CD8-positive, alpha-beta memory T cell (primary cell): ENCODE results near the gene CPNE5. TPM values are rescaled to one million over a fixed set of nuclear protein-coding genes. Genes with fewer than 3 reads are reported as not detected.

Experiments
- CTCF ChIA-PET: fragments of 350-600 bp; sonication (Branson Sonifier 250); formaldehyde crosslinking; loops from one replicate; lab custom pipeline; 2021; ENCODE audit warnings: antibody characterized with exemption; lab: Charles Lee
- POLR2A ChIA-PET: fragments of 350-600 bp; sonication (Branson Sonifier 250); formaldehyde crosslinking; loops from one replicate; lab custom pipeline; 2021; ENCODE audit warnings: antibody characterized with exemption; lab: Charles Lee
- DNase-seq, 5 donors: peaks; one replicate each; pipeline versions ENCODE4 v3.0.0 to v3.0.0-alpha.2; 2020 to 2022; ENCODE audit warnings: mixed read lengths in 1 of 5
- H3K27ac ChIP-seq: one replicate; pipeline ENCODE4 v1.7.0; 2013; ENCODE audit warnings: low read depth, mild to moderate bottlenecking, low read length, moderate library complexity
- H3K27me3 ChIP-seq: 2 replicates; pipeline ENCODE4 v1.7.0; 2013; ENCODE audit warnings: low read length, mild to moderate bottlenecking; ENCODE audit not compliant: insufficient read depth, poor library complexity, severe bottlenecking
- H3K36me3 ChIP-seq: 2 replicates; pipeline ENCODE4 v1.7.0; 2013; ENCODE audit warnings: mild to moderate bottlenecking, low read length, moderate library complexity; ENCODE audit not compliant: insufficient read depth
- H3K4me1 ChIP-seq: 2 replicates; pipeline ENCODE4 v1.7.0; 2013; ENCODE audit warnings: mild to moderate bottlenecking, low read length, moderate library complexity; ENCODE audit not compliant: insufficient read depth
- H3K4me3 ChIP-seq: 2 replicates; pipeline ENCODE4 v1.7.0; 2013; ENCODE audit warnings: mild to moderate bottlenecking, low read length
- H3K9me3 ChIP-seq: 2 replicates; pipeline ENCODE4 v1.7.0; 2013; ENCODE audit warnings: mild to moderate bottlenecking, low read length
- H3K27ac Mint-ChIP-seq, 8 donors: one replicate each; pipeline ENCODE4 v1.8.0; 2020 to 2021; ENCODE audit warnings: mixed read lengths in 8 of 8, mild to moderate bottlenecking in 6 of 8, inconsistent platforms in 3 of 8, moderate library complexity in 3 of 8
- H3K27me3 Mint-ChIP-seq, 2 donors: one replicate each; pipeline ENCODE4 v1.8.0; 2020 to 2021; ENCODE audit warnings: mixed read lengths in 2 of 2, mild to moderate bottlenecking in 1 of 2, moderate library complexity in 1 of 2
- H3K36me3 Mint-ChIP-seq, 3 donors: one replicate each; pipeline ENCODE4 v1.8.0; 2020 to 2021; ENCODE audit warnings: mixed read lengths in 3 of 3, inconsistent platforms in 1 of 3, mild to moderate bottlenecking in 1 of 3
- H3K4me1 Mint-ChIP-seq, 3 donors: one replicate each; pipeline ENCODE4 v1.8.0; 2020 to 2021; ENCODE audit warnings: mixed read lengths in 3 of 3, inconsistent platforms in 1 of 3, mild to moderate bottlenecking in 1 of 3
- H3K4me3 Mint-ChIP-seq, 7 donors: one replicate each; pipeline ENCODE4 v1.8.0; 2020 to 2021; ENCODE audit warnings: mixed read lengths in 7 of 7, mild to moderate bottlenecking in 6 of 7, moderate library complexity in 4 of 7, inconsistent platforms in 2 of 7
- H3K9me3 Mint-ChIP-seq, 5 donors: one replicate each; pipeline ENCODE4 v1.8.0; 2020 to 2022; ENCODE audit warnings: mixed read lengths in 5 of 5, mild to moderate bottlenecking in 3 of 5, moderate library complexity in 2 of 5, inconsistent platforms in 1 of 5
- polyA plus RNA-seq: library from polyadenylated mRNA; unstranded; fragments of 300-500 nt; fragmentation: Illumina TruSeq; gene quantifications from one replicate; pipeline ENCODE4 v1.2.3, GENCODE V29; 2021
- total RNA-seq, 2 experiments: library from RNA; stranded (reverse); gene quantifications; one replicate each; pipeline ENCODE4 v1.2.3, GENCODE V29; 2021

CPNE5 gene
- total and polyA plus RNA-seq, 3 experiments from 2014 or later = 0.29 to 0.59 (median 0.44) TPM

- Mint-ChIP-seq H3K4me3 (no peak overlapping the region), H3K27me3 (peaks cover 0 to 2% of the 10 kb centered on the region in 2 donors), H3K9me3 (no peaks in the 10 kb centered on the region), H3K36me3 (no peaks in the 10 kb centered on the region), H3K27ac (no peak overlapping the region), H3K4me1 (peaks cover 0 to 3% (median 0%) of the 10 kb centered on the region in 3 donors)
- H3K4me1 ChIP-seq = no peaks in the 10 kb centered on the region
- ChIA-PET CTCF (no interaction called here), POLR2A (no interaction called here)
- H3K9me3 ChIP-seq = no peaks in the 10 kb centered on the region
- DNase-seq = no peak
- H3K4me3 ChIP-seq = no peak overlapping the region
- no peak overlapping the region for H3K27ac ChIP-seq
- H3K36me3 ChIP-seq = no peaks in the 10 kb centered on the region
- no peaks in the 10 kb centered on the region for H3K27me3 ChIP-seq
Observed at GRCh38 chr6:36742146-36742545, 97.1 kb downstream of the CPNE5 start.

- Mint-ChIP-seq H3K27ac (peak overlapping the region in 1 of 8 donors; percentile 2), H3K4me3 (no peak overlapping the region), H3K4me1 (peaks cover 0 to 3% (median 0%) of the 10 kb centered on the region in 3 donors), H3K27me3 (peaks cover 0 to 2% of the 10 kb centered on the region in 2 donors), H3K9me3 (no peaks in the 10 kb centered on the region), H3K36me3 (no peaks in the 10 kb centered on the region)
- no peak for DNase-seq
- H3K27ac ChIP-seq = no peak overlapping the region
- H3K9me3 ChIP-seq = no peaks in the 10 kb centered on the region
- ChIA-PET POLR2A (no interaction called here), CTCF (no interaction called here)
- no peaks in the 10 kb centered on the region for H3K4me1 ChIP-seq
- no peaks in the 10 kb centered on the region for H3K36me3 ChIP-seq
- no peak overlapping the region for H3K4me3 ChIP-seq
- H3K27me3 ChIP-seq = no peaks in the 10 kb centered on the region
Observed at GRCh38 chr6:36740818-36741179, 98.4 kb downstream of the CPNE5 start.

GRCh38 chr6:36739947-36740817 lies 99.1 kb downstream of the CPNE5 start:
- Mint-ChIP-seq H3K27me3 (peaks cover 0 to 2% of the 10 kb centered on the region in 2 donors), H3K4me1 (peaks cover 0 to 4% (median under 1%) of the 10 kb centered on the region in 3 donors), H3K9me3 (no peaks in the 10 kb centered on the region), H3K27ac (peak overlapping the region in 2 of 8 donors; percentile 2 to 83), H3K36me3 (no peaks in the 10 kb centered on the region), H3K4me3 (peak overlapping the region in 1 of 7 donors; percentile 67)
- Histone ChIP-seq H3K27me3 (no peaks in the 10 kb centered on the region), H3K27ac (no peak overlapping the region), H3K36me3 (no peaks in the 10 kb centered on the region), H3K4me1 (peaks cover 3% of the 10 kb centered on the region), H3K4me3 (no peak overlapping the region), H3K9me3 (no peaks in the 10 kb centered on the region)
- CTCF ChIA-PET = no interaction called here
- DNase-seq = no peak
- POLR2A ChIA-PET = no interaction called here

GRCh38 chr6:36738108-36738507 lies 101.1 kb downstream of the CPNE5 start:
- Histone ChIP-seq H3K4me3 (no peak overlapping the region), H3K9me3 (no peaks in the 10 kb centered on the region), H3K27me3 (no peaks in the 10 kb centered on the region), H3K36me3 (no peaks in the 10 kb centered on the region), H3K27ac (no peak overlapping the region), H3K4me1 (peaks cover 5% of the 10 kb centered on the region)
- DNase-seq = no peak
- no peak overlapping the region for H3K4me3 Mint-ChIP-seq
- peaks cover 4 to 7% (median 5%) of the 10 kb centered on the region in 3 donors for H3K4me1 Mint-ChIP-seq
- ChIA-PET POLR2A (no interaction called here), CTCF (no interaction called here)
- no peak overlapping the region for H3K27ac Mint-ChIP-seq
- no peaks in the 10 kb centered on the region for H3K9me3 Mint-ChIP-seq
- H3K27me3 Mint-ChIP-seq = peaks cover 0 to 3% of the 10 kb centered on the region in 2 donors
- H3K36me3 Mint-ChIP-seq = no peaks in the 10 kb centered on the region

- no peaks in the 10 kb centered on the region for H3K36me3 Mint-ChIP-seq
- ChIA-PET POLR2A (no interaction called here), CTCF (no interaction called here)
- no peak overlapping the region for H3K4me3 Mint-ChIP-seq
- H3K27ac Mint-ChIP-seq = no peak overlapping the region
- H3K9me3 Mint-ChIP-seq = no peaks in the 10 kb centered on the region
- H3K27me3 ChIP-seq = no peaks in the 10 kb centered on the region
- H3K27ac ChIP-seq = no peak overlapping the region
- peaks cover 5% of the 10 kb centered on the region for H3K4me1 ChIP-seq
- no peaks in the 10 kb centered on the region for H3K36me3 ChIP-seq
- peaks cover 0 to 3% of the 10 kb centered on the region in 2 donors for H3K27me3 Mint-ChIP-seq
- no peaks in the 10 kb centered on the region for H3K9me3 ChIP-seq
- H3K4me3 ChIP-seq = no peak overlapping the region
- peaks cover 4 to 7% (median 5%) of the 10 kb centered on the region in 3 donors for H3K4me1 Mint-ChIP-seq
- DNase-seq = no peak
Observed at GRCh38 chr6:36737043-36737785, 102.0 kb downstream of the CPNE5 start.

- H3K4me3 ChIP-seq = peak overlapping the region; percentile 17
- no peaks in the 10 kb centered on the region for H3K9me3 ChIP-seq
- peak in 1 of 5 donors; percentile 15 for DNase-seq
- Mint-ChIP-seq H3K36me3 (no peaks in the 10 kb centered on the region), H3K27ac (peak overlapping the region in 4 of 8 donors; percentile 21 to 80 (median 74)), H3K4me3 (peak overlapping the region; percentile 17 to 80 (median 64)), H3K4me1 (peaks cover 4 to 7% (median 5%) of the 10 kb centered on the region in 3 donors), H3K9me3 (no peaks in the 10 kb centered on the region), H3K27me3 (peaks cover 0 to 3% of the 10 kb centered on the region in 2 donors)
- ChIA-PET CTCF (no interaction called here), POLR2A (interaction anchor here (0.5 kb wide), 1 partner anchor 95 kb away, joined by 9 read pairs; no protein-coding TSS in a partner anchor)
- no peak overlapping the region for H3K27ac ChIP-seq
- no peaks in the 10 kb centered on the region for H3K36me3 ChIP-seq
- no peaks in the 10 kb centered on the region for H3K27me3 ChIP-seq
- peaks cover 5% of the 10 kb centered on the region for H3K4me1 ChIP-seq
Observed at GRCh38 chr6:36735110-36736071, 103.9 kb downstream of the CPNE5 start.

GRCh38 chr6:36734486-36735060 lies 104.7 kb downstream of the CPNE5 start:
- Mint-ChIP-seq H3K4me3 (peak overlapping the region in 6 of 7 donors; percentile 17 to 80 (median 58)), H3K36me3 (no peaks in the 10 kb centered on the region), H3K4me1 (peaks cover 4 to 7% (median 5%) of the 10 kb centered on the region in 3 donors), H3K9me3 (no peaks in the 10 kb centered on the region), H3K27me3 (peaks cover 0 to 3% of the 10 kb centered on the region in 2 donors), H3K27ac (peak overlapping the region in 4 of 8 donors; percentile 21 to 80 (median 74))
- DNase-seq = no peak
- ChIA-PET CTCF (no interaction called here), POLR2A (no interaction called here)
- no peaks in the 10 kb centered on the region for H3K9me3 ChIP-seq
- H3K27ac ChIP-seq = no peak overlapping the region
- H3K36me3 ChIP-seq = no peaks in the 10 kb centered on the region
- peaks cover 5% of the 10 kb centered on the region for H3K4me1 ChIP-seq
- H3K4me3 ChIP-seq = no peak overlapping the region
- no peaks in the 10 kb centered on the region for H3K27me3 ChIP-seq
